Measurements from ENCODE around the gene C10orf143. TPM values are rescaled to one million over a fixed set of nuclear protein-coding genes. Genes with fewer than 3 reads are reported as not detected.
"Not testable (repeated sequence)": the region's sequence is repeated elsewhere in the genome, so short reads cannot be mapped to it uniquely, and the experiment has no call there.

The C10orf143 gene
- total RNA-seq, 1 donor from 2014 or later, result 4.8 TPM

DNA sequence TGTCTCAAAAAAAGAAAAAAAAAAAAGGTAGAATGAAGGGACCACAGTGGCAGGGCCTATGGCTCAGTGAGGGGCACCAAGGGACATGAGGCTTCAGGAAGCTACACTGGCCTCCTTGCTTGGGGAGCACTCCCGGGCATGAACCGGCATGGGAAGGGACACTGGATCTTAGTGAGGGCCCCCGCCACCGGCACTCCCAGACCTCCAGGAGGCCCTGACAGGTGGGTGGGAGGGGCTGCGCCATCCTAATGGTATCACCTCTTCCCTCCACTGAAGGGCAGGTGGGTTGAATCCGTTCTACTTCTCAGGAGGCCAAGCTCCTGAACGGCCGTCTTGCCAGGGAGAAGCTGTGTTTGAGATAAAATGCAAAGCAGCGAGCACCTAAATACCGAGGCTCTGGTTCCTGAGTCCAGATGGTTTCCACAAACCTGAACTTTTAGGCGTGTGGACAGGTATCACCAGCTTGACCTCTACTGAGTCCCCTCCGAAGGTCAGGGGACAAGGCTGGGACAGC, 69.8 kb downstream of the C10orf143 start:
- DNase-seq (ENCODE audit: low spot score), result no peak
- no peak for ATAC-seq
- intact Hi-C loops (cut with DNase I), result no loop called here

- DNase-seq (ENCODE audit: low spot score) (no peak), ATAC-seq (no peak)
- intact Hi-C loops (cut with DNase I), result no loop called here
Observed at GRCh38 chr10:130040351-130040750, 70.3 kb downstream of the C10orf143 start.

GRCh38 chr10:130039141-130039540, 71.5 kb downstream of the C10orf143 start:
- DNase-seq (ENCODE audit: low spot score) (no peak), ATAC-seq (no peak)
- intact Hi-C loops (cut with DNase I), result no loop called here

DNA sequence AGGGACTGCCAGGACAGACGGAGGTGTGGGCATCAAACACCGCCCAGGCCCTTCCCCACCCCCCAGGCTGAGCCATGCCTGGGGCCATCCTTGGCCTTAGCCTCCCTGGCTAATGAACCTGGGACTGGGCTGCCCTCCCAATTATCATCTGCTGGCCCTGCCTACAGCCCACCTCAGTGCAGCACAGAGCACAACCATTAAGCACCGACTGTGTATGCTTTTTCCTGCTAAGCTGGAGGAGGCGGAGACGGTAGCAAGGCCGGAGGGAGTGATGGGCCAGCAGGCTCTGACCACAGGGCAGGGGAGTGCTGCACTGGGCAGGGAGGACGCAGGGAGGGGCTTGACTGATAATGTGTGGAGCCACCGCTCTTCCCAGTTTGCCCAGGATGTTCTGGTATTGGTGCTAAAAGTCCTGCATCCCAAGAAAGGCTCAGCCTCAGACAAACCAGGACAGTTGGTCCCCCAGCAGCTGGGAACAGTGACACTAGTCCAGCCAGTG, 72.0 kb downstream of the C10orf143 start:
- ATAC-seq (no peak), DNase-seq (ENCODE audit: low spot score) (no peak)
- intact Hi-C loops (cut with DNase I), result no loop called here

GRCh38 chr10:130038019-130038555, 72.5 kb downstream of the C10orf143 start:
- DNase-seq (ENCODE audit: low spot score) (no peak), ATAC-seq (no peak)
- intact Hi-C loops (cut with DNase I), result no loop called here

GRCh38 chr10:130037169-130037661, 73.4 kb downstream of the C10orf143 start:
- intact Hi-C loops (cut with DNase I), result no loop called here
- ATAC-seq, result no peak
- DNase-seq (ENCODE audit: low spot score), result no peak

GRCh38 chr10:130036296-130037065, 74.1 kb downstream of the C10orf143 start:
- DNase-seq (ENCODE audit: low spot score) (no peak), ATAC-seq (no peak)
- intact Hi-C loops (cut with DNase I), result no loop called here

- DNase-seq (ENCODE audit: low spot score) (no peak), ATAC-seq (no peak)
- intact Hi-C loops (cut with DNase I), result no loop called here
Observed at GRCh38 chr10:130029209-130029608, 81.4 kb downstream of the C10orf143 start.

- intact Hi-C loops (cut with DNase I), result no loop called here
- DNase-seq (ENCODE audit: low spot score), result no peak
- no peak for ATAC-seq
Observed at GRCh38 chr10:130028465-130028819, 82.2 kb downstream of the C10orf143 start.

GRCh38 chr10:130027716-130028464, 82.7 kb downstream of the C10orf143 start:
- DNase-seq (ENCODE audit: low spot score) (peak; percentile 49), ATAC-seq (peak; percentile 10)
- intact Hi-C loops (cut with DNase I), result no loop called here

- DNase-seq (ENCODE audit: low spot score), result no peak
- intact Hi-C loops (cut with DNase I), result no loop called here
- ATAC-seq, result no peak
Observed at GRCh38 chr10:130026670-130027456, 83.8 kb downstream of the C10orf143 start.

DNA sequence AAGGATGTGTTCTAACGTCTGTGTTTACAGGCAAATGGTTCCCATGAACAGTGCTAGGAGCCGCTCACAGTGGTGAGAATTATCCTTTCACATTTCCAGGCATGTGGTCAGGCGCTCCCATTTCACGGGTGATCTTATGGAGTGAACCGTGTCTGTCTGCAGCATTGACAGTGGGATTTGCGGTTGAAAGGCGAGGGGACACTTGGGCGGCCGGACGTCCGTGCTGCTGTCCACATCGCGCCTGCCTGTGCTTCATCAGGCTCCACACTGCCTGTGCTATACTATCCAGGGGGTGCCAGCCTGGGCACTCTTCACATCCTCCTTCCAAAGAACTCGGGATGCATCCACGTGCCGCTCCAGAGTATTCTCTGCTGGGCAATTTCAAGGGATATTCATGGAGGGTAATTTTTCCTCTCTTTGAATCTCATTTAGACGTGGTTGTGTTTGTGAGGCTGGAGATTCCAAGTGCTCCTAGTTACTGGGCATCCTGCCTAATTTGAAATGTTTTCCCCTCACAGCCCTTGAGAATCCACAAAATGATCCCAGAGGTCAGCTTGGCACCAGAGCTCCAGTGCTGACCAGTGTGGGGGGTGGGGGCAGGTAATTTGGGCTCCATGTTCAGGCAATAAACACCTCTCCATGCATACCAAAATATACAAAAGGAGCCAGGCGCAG, 84.7 kb downstream of the C10orf143 start:
- intact Hi-C loops (cut with DNase I), result no loop called here
- no peak for ATAC-seq
- no peak for DNase-seq (ENCODE audit: low spot score)

DNA sequence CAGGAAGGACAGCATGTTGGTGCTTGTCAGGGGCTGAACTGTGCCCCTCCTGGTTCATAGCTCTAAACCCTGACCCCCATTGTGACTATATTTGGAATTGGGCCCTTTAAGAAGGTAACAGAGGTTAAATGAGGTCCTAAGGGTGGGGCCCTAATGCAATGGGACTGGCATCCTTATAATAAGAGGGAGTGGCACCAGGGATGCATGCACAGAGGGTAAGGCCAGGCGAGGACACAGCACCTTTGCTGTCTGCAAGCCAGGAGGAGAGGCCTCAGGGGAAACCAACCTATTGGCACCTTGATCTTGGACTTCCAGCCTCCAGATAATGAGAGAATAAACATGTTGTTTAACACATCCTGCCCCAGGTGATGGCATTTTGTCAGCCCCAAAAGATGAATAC, 85.3 kb downstream of the C10orf143 start:
- DNase-seq (ENCODE audit: low spot score) (no peak), ATAC-seq (no peak)
- intact Hi-C loops (cut with DNase I), result no loop called here

- intact Hi-C loops (cut with DNase I), result no loop called here
- no peak for DNase-seq (ENCODE audit: low spot score)
Observed at GRCh38 chr10:130024779-130025325, 85.8 kb downstream of the C10orf143 start.

GRCh38 chr10:130024326-130024725, 86.3 kb downstream of the C10orf143 start:
- DNase-seq (ENCODE audit: low spot score); ATAC-seq; intact Hi-C loops (cut with DNase I): not testable (repeated sequence)

More at GRCh38 chr10:130024779-130025325, 85.8 kb downstream of the C10orf143 start:
- ATAC-seq, result no peak

GRCh38 chr10:130023454-130024230, 87.0 kb downstream of the C10orf143 start:
- intact Hi-C loops (cut with DNase I), result no loop called here
- DNase-seq (ENCODE audit: low spot score) (no peak), ATAC-seq (no peak)
